Keratinocyte (primary cell): Measurements from ENCODE around the gene MEGF10. TPM values are rescaled to one million over a fixed set of nuclear protein-coding genes. Genes with fewer than 3 reads are reported as not detected.
"Not testable (repeated sequence)": the region's sequence is repeated elsewhere in the genome, so short reads cannot be mapped to it uniquely, and the experiment has no call there.

Source experiments
- DNase-seq: peaks from one replicate; pipeline ENCODE4 v3.0.0-alpha.2; 2011; ENCODE audit warnings: low read depth, missing footprints, low spot score
- FAIRE-seq: peaks from 2 replicates; lab custom pipeline; 2011; peaks lifted over from hg19 to GRCh38; lab: Jason Lieb, UNC
- H2AFZ ChIP-seq: 2 replicates; pipeline ENCODE4 v1.6.0; 2012; ENCODE audit warnings: low read length, control low read depth, inconsistent platforms; ENCODE audit not compliant: control insufficient read depth
- H3K27ac ChIP-seq: 2 replicates; pipeline ENCODE4 v1.5.1; 2011; ENCODE audit warnings: low read length; ENCODE audit not compliant: control insufficient read depth, insufficient read depth
- H3K27me3 ChIP-seq: 3 replicates; pipeline ENCODE4 v1.6.0; 2011; ENCODE audit warnings: low read length; ENCODE audit not compliant: control insufficient read depth, insufficient read depth; ENCODE audit errors: extremely low read depth
- H3K36me3 ChIP-seq, 2 experiments: 2 replicates in 1 of 2; 3 replicates in 1 of 2; pipeline ENCODE4 v1.5.1; 2011; ENCODE audit warnings: low read length in 2 of 2, mild to moderate bottlenecking in 1 of 2; ENCODE audit not compliant: control insufficient read depth in 2 of 2, insufficient read depth in 2 of 2; ENCODE audit errors: extremely low read depth in 1 of 2
- H3K4me1 ChIP-seq: 3 replicates; pipeline ENCODE4 v1.5.1; 2011; ENCODE audit warnings: low read length; ENCODE audit not compliant: control insufficient read depth, insufficient read depth; ENCODE audit errors: extremely low read depth
- H3K4me2 ChIP-seq: 3 replicates; pipeline ENCODE4 v1.6.0; 2011; ENCODE audit warnings: low read depth, low read length; ENCODE audit not compliant: control insufficient read depth, insufficient read depth; ENCODE audit errors: extremely low read depth
- H3K4me3 ChIP-seq, 3 experiments: fragments of 200-600 bp in 1 of 3; sonication (generic) in 1 of 3; 2 replicates in 2 of 3; 3 replicates in 1 of 3; pipeline ENCODE4 v1.5.1; 2011 to 2016; ENCODE audit warnings: low read length in 3 of 3, mild to moderate bottlenecking in 3 of 3, control low read depth in 2 of 3, inconsistent platforms in 1 of 3, low read depth in 1 of 3, mixed read lengths in 1 of 3, mixed run types in 1 of 3, moderate library complexity in 1 of 3; ENCODE audit not compliant: control insufficient read depth in 2 of 3, insufficient read depth in 2 of 3; ENCODE audit errors: extremely low read depth in 1 of 3
- H3K79me2 ChIP-seq: 2 replicates; pipeline ENCODE4 v1.6.0; 2012; ENCODE audit warnings: low read length; ENCODE audit not compliant: control insufficient read depth, insufficient read depth
- H3K9ac ChIP-seq: 3 replicates; pipeline ENCODE4 v1.6.0; 2011; ENCODE audit warnings: low read length; ENCODE audit not compliant: control insufficient read depth, insufficient read depth; ENCODE audit errors: extremely low read depth
- H3K9me1 ChIP-seq: 3 replicates; pipeline ENCODE4 v1.6.0; 2011; ENCODE audit warnings: low read length; ENCODE audit not compliant: control insufficient read depth, insufficient read depth; ENCODE audit errors: extremely low read depth
- H3K9me3 ChIP-seq: 2 replicates; pipeline ENCODE4 v1.5.1; 2012; ENCODE audit warnings: low read depth, low read length; ENCODE audit not compliant: control insufficient read depth
- H4K20me1 ChIP-seq: 3 replicates; pipeline ENCODE4 v1.6.0; 2011; ENCODE audit warnings: low read length; ENCODE audit not compliant: control insufficient read depth, insufficient read depth; ENCODE audit errors: extremely low read depth
- EZH2 ChIP-seq: IDR thresholded peaks from one replicate; pipeline ENCODE4 v1.6.1; 2012; ENCODE audit warnings: inconsistent platforms, mild to moderate bottlenecking, low read length, moderate library complexity
- dilution Hi-C: fragments of 300-500 bp; cut with MboI; formaldehyde crosslinking; loops from one replicate; pipeline ENCODE4 v1.7.0; 2020; ENCODE audit warnings: low sequenced_read_pairs; ENCODE audit not compliant: extremely low pct_ligation_motif_present
- polyA plus RNA-seq, 5 experiments: library from polyadenylated mRNA; depleted of rRNA in 3 of 5; stranded (reverse) in 3 of 5; stranded (forward) in 1 of 5; unstranded in 1 of 5; fragments of >200 nt; gene quantifications; 1 replicate in 1 of 5; 2 replicates in 3 of 5; 3 replicates in 1 of 5; pipeline versions ENCODE4 v1.2.1 to v1.2.3, GENCODE V29; 2011 to 2012; ENCODE audit warnings: missing spikeins in 2 of 5, low read depth in 1 of 5, low replicate concordance in 1 of 5
- TF ChIP-seq, protein P1 (sequence below), 3 experiments: IDR thresholded peaks in 1 of 3; conservative IDR thresholded peaks in 1 of 3; optimal IDR thresholded peaks in 1 of 3; 2 replicates in 2 of 3; 3 replicates in 1 of 3; pipeline versions ENCODE3 to v1.5.1; 2011; ENCODE audit warnings: low read length in 3 of 3, mild to moderate bottlenecking in 3 of 3, moderate library complexity in 2 of 3, control low read depth in 1 of 3, inconsistent platforms in 1 of 3; ENCODE audit not compliant: insufficient read depth in 2 of 3; ENCODE audit errors: extremely low read depth in 1 of 3

Gene MEGF10
- polyA plus RNA-seq, 1 donor (not counting 4 experiments of a cell fraction or from before 2014, with no cell fraction given), result not detected

DNA sequence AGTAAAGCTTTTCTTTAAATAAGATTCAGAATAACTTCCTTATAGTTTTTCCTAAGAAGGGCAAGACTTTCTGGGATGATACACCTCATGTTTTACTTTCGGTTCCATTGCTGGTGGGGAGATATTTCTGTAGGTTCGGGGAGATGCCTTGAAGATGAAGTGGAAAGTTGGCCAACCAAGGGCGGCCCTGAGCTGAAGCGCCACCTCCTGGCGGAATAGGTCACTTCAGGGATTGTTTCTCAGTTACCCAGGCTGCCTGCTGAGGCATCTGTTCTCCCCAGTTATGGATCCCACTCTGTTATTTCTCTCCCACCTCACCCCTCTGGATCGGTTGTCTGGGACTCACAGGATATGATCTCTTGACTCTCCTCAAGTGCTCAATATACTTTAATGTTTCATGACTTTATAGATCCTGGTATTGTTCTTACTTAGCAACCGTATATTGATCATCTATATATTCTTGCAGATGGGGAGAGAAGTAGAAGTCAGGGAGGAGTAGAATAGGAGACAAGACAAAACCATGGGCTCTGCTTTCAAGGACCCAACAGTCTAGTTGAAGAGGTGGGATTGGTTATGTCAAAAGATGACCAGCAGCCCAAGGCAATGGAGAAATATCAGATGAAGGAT, 23.4 kb downstream of the MEGF10 start:
- Histone ChIP-seq H3K4me2 (no peak overlapping the region), H3K4me1 (no peaks in the 10 kb centered on the region), H4K20me1 (no peaks in the 10 kb centered on the region), H3K4me3 (no peak overlapping the region), H3K27me3 (peaks cover 6% of the 10 kb centered on the region), H3K79me2 (no peaks in the 10 kb centered on the region), H3K9me3 (no peaks in the 10 kb centered on the region), H2AFZ (no peak overlapping the region), H3K27ac (no peak overlapping the region), H3K9me1 (no peaks in the 10 kb centered on the region), H3K36me3 (no peaks in the 10 kb centered on the region), H3K9ac (no peak overlapping the region)
- dilution Hi-C loops, result no loop called here
- DNase-seq (no peak), FAIRE-seq (peak; percentile 79)
- no peak for TF ChIP-seq EZH2
- TF ChIP-seq, protein P1, sequence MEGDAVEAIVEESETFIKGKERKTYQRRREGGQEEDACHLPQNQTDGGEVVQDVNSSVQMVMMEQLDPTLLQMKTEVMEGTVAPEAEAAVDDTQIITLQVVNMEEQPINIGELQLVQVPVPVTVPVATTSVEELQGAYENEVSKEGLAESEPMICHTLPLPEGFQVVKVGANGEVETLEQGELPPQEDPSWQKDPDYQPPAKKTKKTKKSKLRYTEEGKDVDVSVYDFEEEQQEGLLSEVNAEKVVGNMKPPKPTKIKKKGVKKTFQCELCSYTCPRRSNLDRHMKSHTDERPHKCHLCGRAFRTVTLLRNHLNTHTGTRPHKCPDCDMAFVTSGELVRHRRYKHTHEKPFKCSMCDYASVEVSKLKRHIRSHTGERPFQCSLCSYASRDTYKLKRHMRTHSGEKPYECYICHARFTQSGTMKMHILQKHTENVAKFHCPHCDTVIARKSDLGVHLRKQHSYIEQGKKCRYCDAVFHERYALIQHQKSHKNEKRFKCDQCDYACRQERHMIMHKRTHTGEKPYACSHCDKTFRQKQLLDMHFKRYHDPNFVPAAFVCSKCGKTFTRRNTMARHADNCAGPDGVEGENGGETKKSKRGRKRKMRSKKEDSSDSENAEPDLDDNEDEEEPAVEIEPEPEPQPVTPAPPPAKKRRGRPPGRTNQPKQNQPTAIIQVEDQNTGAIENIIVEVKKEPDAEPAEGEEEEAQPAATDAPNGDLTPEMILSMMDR (optimal IDR thresholded peaks at IDR 0.05 in 1 of 3, IDR thresholded peaks at IDR 0.05 in 1 of 3, conservative IDR thresholded peaks at IDR 0.05 in 1 of 3; ENCODE audit: extremely low read depth in 1 of 3, insufficient read depth in 2 of 3, low read length in 3 of 3), result peak; percentile 84 to 93 (median 87)

DNA sequence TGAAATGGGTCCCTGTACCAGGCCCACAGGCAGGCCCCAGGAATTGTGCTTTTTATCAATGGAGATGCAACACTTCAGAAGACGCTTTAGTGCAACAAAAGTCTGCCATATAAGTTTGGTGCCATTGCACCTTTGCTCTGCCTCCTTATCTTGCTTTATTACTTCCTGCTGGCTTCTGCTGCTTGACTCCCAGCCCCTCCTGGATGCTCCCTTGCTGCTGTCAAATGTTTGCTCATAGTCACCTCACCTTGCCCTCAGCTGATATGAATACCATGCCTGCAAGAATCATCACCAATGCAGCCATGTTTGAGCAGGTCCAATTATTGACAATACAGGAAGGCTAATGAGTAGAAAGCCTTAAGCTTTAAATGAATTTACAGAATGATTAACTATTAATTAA, 25.4 kb downstream of the MEGF10 start:
- H4K20me1 ChIP-seq, result no peaks in the 10 kb centered on the region
- no peaks in the 10 kb centered on the region for H3K36me3 ChIP-seq
- H3K27ac ChIP-seq, result no peak overlapping the region
- H3K4me1 ChIP-seq, result no peaks in the 10 kb centered on the region
- H3K9ac ChIP-seq, result no peak overlapping the region
- dilution Hi-C loops, result no loop called here
- no peaks in the 10 kb centered on the region for H3K79me2 ChIP-seq
- no peaks in the 10 kb centered on the region for H3K9me1 ChIP-seq
- TF ChIP-seq, protein P1 (optimal IDR thresholded peaks at IDR 0.05 in 1 of 3, IDR thresholded peaks at IDR 0.05 in 1 of 3, conservative IDR thresholded peaks at IDR 0.05 in 1 of 3; ENCODE audit: extremely low read depth in 1 of 3, insufficient read depth in 2 of 3, low read length in 3 of 3), result no peak
- no peak for TF ChIP-seq EZH2
- peaks cover 6% of the 10 kb centered on the region for H3K27me3 ChIP-seq
- no peak overlapping the region for H2AFZ ChIP-seq
- H3K4me3 ChIP-seq, result no peak overlapping the region
- no peaks in the 10 kb centered on the region for H3K9me3 ChIP-seq
- DNase-seq (no peak), FAIRE-seq (no peak)
- H3K4me2 ChIP-seq, result no peak overlapping the region

DNA sequence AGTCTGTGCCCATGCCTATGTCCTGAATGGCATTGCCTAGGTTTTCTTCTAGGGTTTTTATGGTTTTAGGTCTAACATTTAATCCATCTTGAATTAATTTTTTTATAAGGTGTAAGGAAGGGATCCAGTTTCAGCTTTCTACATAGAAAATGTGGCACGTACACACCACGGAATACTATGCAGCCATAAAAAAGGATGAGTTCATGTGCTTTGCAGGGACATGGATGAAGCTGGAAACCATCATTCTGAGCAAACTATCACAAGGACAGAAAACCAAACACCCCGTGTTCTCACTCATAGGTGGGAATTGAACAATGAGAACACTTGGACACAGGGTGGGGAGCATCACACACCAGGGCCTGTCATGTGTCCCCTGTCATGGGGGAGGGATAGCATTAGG, 26.8 kb downstream of the MEGF10 start:
- H3K4me3 ChIP-seq, H3K27me3 ChIP-seq, DNase-seq, H3K9me1 ChIP-seq, H2AFZ ChIP-seq, H3K36me3 ChIP-seq, H3K27ac ChIP-seq, H3K9ac ChIP-seq, dilution Hi-C loops, H3K4me2 ChIP-seq, FAIRE-seq, H3K79me2 ChIP-seq, H3K9me3 ChIP-seq, H4K20me1 ChIP-seq, H3K4me1 ChIP-seq: not testable (repeated sequence)
